Endothelial cell of umbilical vein (primary cell): Measurements from ENCODE around the gene TNKS1BP1. TPM values are rescaled to one million over a fixed set of nuclear protein-coding genes. Genes with fewer than 3 reads are reported as not detected.

ENCODE experiments used
- BruUV-seq: library from RNA; stranded (reverse); fragments of 400-500 nt; replicated peaks from 2 replicates; lab custom pipeline; 2021; lab: Mats Ljungman, UMichigan
- CTCF ChIA-PET: fragments of 300-600, 350-600 bp; sonication (Branson Sonifier 250); formaldehyde crosslinking; loops from one replicate; lab custom pipeline; 2021; ENCODE audit warnings: antibody characterized with exemption, inconsistent platforms; lab: Charles Lee
- POLR2A ChIA-PET: fragments of 300-600, 350-600 bp; sonication (Branson Sonifier 250); formaldehyde crosslinking; loops from one replicate; lab custom pipeline; 2021; ENCODE audit warnings: antibody characterized with exemption, inconsistent platforms; lab: Charles Lee
- DNase-seq: peaks from one replicate; pipeline ENCODE4 v3.0.0-alpha.2; 2011; ENCODE audit warnings: low read depth, low spot score
- FAIRE-seq: peaks from 2 replicates; lab custom pipeline; 2011; peaks lifted over from hg19 to GRCh38; lab: Jason Lieb, UNC
- H2AFZ ChIP-seq: 2 replicates; pipeline ENCODE4 v1.6.0; 2012; ENCODE audit warnings: low read depth, low read length, control low read depth, inconsistent platforms
- H3K27ac ChIP-seq: 2 replicates; pipeline ENCODE4 v1.5.1; 2011; ENCODE audit warnings: low read depth, mild to moderate bottlenecking, control low read depth, low read length, moderate library complexity; ENCODE audit not compliant: insufficient read depth
- H3K27me3 ChIP-seq, 2 experiments: 2 replicates each; pipeline versions ENCODE4 v1.6.0 to v1.6.1; 2011; ENCODE audit warnings: low read length in 2 of 2, mixed read lengths in 1 of 2; ENCODE audit not compliant: control insufficient read depth in 2 of 2, insufficient read depth in 2 of 2
- H3K36me3 ChIP-seq, 2 experiments: 2 replicates in 1 of 2; 3 replicates in 1 of 2; pipeline ENCODE4 v1.5.1; 2011; ENCODE audit warnings: low read length in 2 of 2, mild to moderate bottlenecking in 1 of 2, moderate library complexity in 1 of 2; ENCODE audit not compliant: control insufficient read depth in 2 of 2, insufficient read depth in 2 of 2; ENCODE audit errors: extremely low read depth in 1 of 2
- H3K4me1 ChIP-seq: 3 replicates; pipeline ENCODE4 v1.5.1; 2011; ENCODE audit warnings: mild to moderate bottlenecking, low read length; ENCODE audit not compliant: control insufficient read depth, insufficient read depth; ENCODE audit errors: extremely low read depth
- H3K4me2 ChIP-seq: 2 replicates; pipeline ENCODE4 v1.6.1; 2011; ENCODE audit warnings: low read length, control low read depth, mixed read lengths; ENCODE audit not compliant: insufficient read depth
- H3K4me3 ChIP-seq, 3 experiments: fragments of 200-600 bp in 1 of 3; sonication (generic), shearing (Covaris generic) in 1 of 3; replicated peaks in 1 of 3; 2 replicates each; pipeline ENCODE4 v1.5.1; 2011 to 2016; ENCODE audit warnings: control low read depth in 3 of 3, low read length in 3 of 3, mild to moderate bottlenecking in 2 of 3, inconsistent platforms in 1 of 3, low read depth in 1 of 3, moderate library complexity in 1 of 3; ENCODE audit not compliant: insufficient read depth in 1 of 3
- H3K79me2 ChIP-seq: 2 replicates; pipeline ENCODE4 v1.6.0; 2012; ENCODE audit warnings: low read length, inconsistent platforms; ENCODE audit not compliant: control insufficient read depth, insufficient read depth
- H3K9ac ChIP-seq: replicated peaks from 2 replicates; pipeline ENCODE3; 2011; ENCODE audit warnings: low read length, control low read depth; ENCODE audit not compliant: insufficient read depth; ENCODE audit errors: extremely low read depth
- H3K9me1 ChIP-seq: replicated peaks from 3 replicates; pipeline ENCODE4 v1.6.0; 2011; ENCODE audit warnings: mild to moderate bottlenecking, low read length; ENCODE audit not compliant: control insufficient read depth, insufficient read depth; ENCODE audit errors: extremely low read depth
- H3K9me3 ChIP-seq: replicated peaks from 2 replicates; pipeline ENCODE4 v1.5.1; 2012; ENCODE audit warnings: low read length, inconsistent platforms; ENCODE audit not compliant: control insufficient read depth, insufficient read depth
- H4K20me1 ChIP-seq: replicated peaks from 2 replicates; pipeline ENCODE3; 2011; ENCODE audit warnings: mild to moderate bottlenecking, low read length; ENCODE audit not compliant: control insufficient read depth, insufficient read depth; ENCODE audit errors: extremely low read depth
- EZH2 ChIP-seq: IDR thresholded peaks from 2 replicates; pipeline ENCODE4 v1.6.1; 2012; ENCODE audit warnings: borderline replicate concordance, low read depth, mild to moderate bottlenecking, moderate library complexity, low read length, inconsistent platforms; ENCODE audit not compliant: severe bottlenecking
- FOS ChIP-seq: IDR thresholded peaks from 2 replicates; pipeline ENCODE4 v1.6.1; 2011; ENCODE audit warnings: mild to moderate bottlenecking, low read length, moderate library complexity, borderline replicate concordance; ENCODE audit not compliant: insufficient read depth
- GATA2 ChIP-seq: IDR thresholded peaks from 2 replicates; pipeline ENCODE4 v1.7.0; 2011; ENCODE audit warnings: low read depth, mild to moderate bottlenecking, moderate library complexity, mixed read lengths, low read length; ENCODE audit not compliant: insufficient read length, insufficient read depth
- JUN ChIP-seq: IDR thresholded peaks from 2 replicates; pipeline ENCODE4 v1.6.1; 2011; ENCODE audit warnings: borderline replicate concordance, low read depth; ENCODE audit not compliant: insufficient read length, insufficient read depth
- MYC ChIP-seq: IDR thresholded peaks from one replicate; pipeline ENCODE4 v1.6.1; 2011; ENCODE audit warnings: mild to moderate bottlenecking, low read depth, low read length
- POLR2A ChIP-seq: IDR thresholded peaks from 2 replicates; pipeline ENCODE4 v1.6.1; 2012; ENCODE audit warnings: low read depth, mild to moderate bottlenecking, control low read depth, low read length
- POLR2AphosphoS5 ChIP-seq: IDR thresholded peaks from 2 replicates; pipeline ENCODE4 v1.6.1; 2012; ENCODE audit warnings: low read depth, mild to moderate bottlenecking, control low read depth, low read length, moderate library complexity; ENCODE audit not compliant: insufficient read depth
- dilution Hi-C: fragments of 300-500 bp; cut with MboI; formaldehyde crosslinking; loops from one replicate; pipeline ENCODE4 v1.15.0; 2019; ENCODE audit warnings: low sequenced_read_pairs; ENCODE audit not compliant: extremely low pct_ligation_motif_present
- intact Hi-C: fragments of 100-400 bp; cut with micrococcal nuclease; formaldehyde crosslinking; loops from one replicate; pipeline ENCODE4 v1.10.0; 2022
- polyA plus RNA-seq, 4 experiments: library from polyadenylated mRNA; depleted of rRNA in 3 of 4; stranded (reverse) in 3 of 4; unstranded in 1 of 4; fragments of >200 nt; gene quantifications; 2 replicates each; pipeline versions ENCODE4 v1.2.1 to v1.2.3, GENCODE V29; 2011 to 2012; ENCODE audit warnings: missing spikeins in 1 of 4
- total RNA-seq: library from RNA; stranded (reverse); gene quantifications from 2 replicates; pipeline ENCODE4 v1.2.3, GENCODE V29; 2021
- TF ChIP-seq, protein P1 (sequence below), 2 donors: IDR thresholded peaks; 1 replicate in 1 of 2; 2 replicates in 1 of 2; pipeline ENCODE4 v1.5.1; 2011; ENCODE audit warnings: low read length in 2 of 2, mild to moderate bottlenecking in 2 of 2, moderate library complexity in 2 of 2, control low read depth in 1 of 2, inconsistent platforms in 1 of 2, low read depth in 1 of 2; ENCODE audit not compliant: insufficient read depth in 1 of 2; ENCODE audit errors: extremely low read depth in 1 of 2
- TF ChIP-seq, protein P2 (sequence below): IDR thresholded peaks from 2 replicates; pipeline ENCODE4 v1.6.1; 2011; ENCODE audit not compliant: insufficient read depth, insufficient read length

TNKS1BP1 gene
- total and polyA plus RNA-seq, 2 donors (not counting 3 experiments of a cell fraction or from before 2014, with no cell fraction given) = 54.6 to 111 TPM

DNA sequence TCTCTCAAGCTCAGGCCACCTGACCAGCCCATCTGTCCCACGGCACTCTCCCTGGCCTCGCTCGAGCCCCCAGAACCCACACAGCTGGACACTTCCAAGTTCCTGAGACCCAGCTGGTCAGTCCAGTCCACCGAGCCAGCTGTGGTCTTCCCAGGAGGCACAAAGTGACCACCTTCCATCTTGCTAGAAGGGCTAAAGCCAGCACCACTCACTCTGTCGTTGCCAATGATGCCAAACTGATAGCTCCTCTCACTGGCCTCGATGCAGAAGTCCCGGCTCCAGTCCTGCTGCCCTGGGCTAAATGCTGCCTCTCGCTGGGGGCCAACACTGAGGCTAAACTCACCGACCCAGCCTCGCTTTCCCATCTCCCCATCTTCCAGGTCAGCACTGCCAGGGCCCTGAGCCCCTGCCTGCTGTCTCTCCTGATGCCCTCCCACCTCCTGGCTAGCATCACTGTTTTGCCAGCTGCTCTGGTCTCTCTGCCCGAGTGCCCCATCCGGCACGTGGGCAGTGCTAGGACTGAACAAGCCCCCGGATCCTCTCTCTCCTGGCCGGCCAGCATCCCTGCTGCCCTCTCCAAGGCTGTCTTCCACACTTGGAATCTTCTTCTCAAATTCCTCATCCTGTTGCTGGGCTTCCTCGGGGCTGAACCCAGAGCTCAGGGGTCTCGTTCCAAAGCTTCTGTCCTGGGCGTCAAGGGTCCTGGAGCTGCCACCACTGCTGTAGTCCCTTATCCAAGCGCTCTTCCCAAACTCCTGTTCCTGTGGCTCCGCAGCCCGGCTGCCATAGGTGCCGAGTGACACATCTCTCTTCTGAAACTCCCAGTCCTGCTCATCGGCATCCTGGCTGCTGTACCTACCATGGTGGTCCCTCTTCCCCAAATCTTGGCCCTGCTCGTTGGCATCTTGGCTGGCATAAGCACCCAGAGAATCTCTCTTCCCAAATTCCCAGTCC lies 15.4 kb downstream of the TNKS1BP1 start:
- Histone ChIP-seq H3K36me3 (peaks cover 11 to 25% of the 10 kb centered on the region in 2 experiments), H3K9ac (no peak overlapping the region), H3K79me2 (peaks cover 49% of the 10 kb centered on the region), H3K9me1 (no peaks in the 10 kb centered on the region), H4K20me1 (no peaks in the 10 kb centered on the region), H2AFZ (no peak overlapping the region), H3K27me3 (no peaks in the 10 kb centered on the region), H3K27ac (no peak overlapping the region), H3K4me1 (peaks cover 18% of the 10 kb centered on the region), H3K9me3 (no peaks in the 10 kb centered on the region), H3K4me3 (no peak overlapping the region), H3K4me2 (no peak overlapping the region)
- ChIA-PET CTCF (interaction anchor here (2.9 kb wide), 1 partner anchor 60 kb away, joined by 11 read pairs; no protein-coding TSS in a partner anchor), POLR2A (interaction anchor here (0.9 to 1.3 kb wide), 2 partner anchors 16 to 20 kb away, joined by 3 read pairs; no protein-coding TSS in a partner anchor)
- intact Hi-C loops (loop anchor here (2.0 to 10.0 kb wide), 2 partner anchors 61 to 1265 kb away; partner anchors contain the start of genes LPXN and ZFP91), dilution Hi-C loops (no loop called here)
- TSS peak; percentile 11 for BruUV-seq
- TF ChIP-seq, protein P1, sequence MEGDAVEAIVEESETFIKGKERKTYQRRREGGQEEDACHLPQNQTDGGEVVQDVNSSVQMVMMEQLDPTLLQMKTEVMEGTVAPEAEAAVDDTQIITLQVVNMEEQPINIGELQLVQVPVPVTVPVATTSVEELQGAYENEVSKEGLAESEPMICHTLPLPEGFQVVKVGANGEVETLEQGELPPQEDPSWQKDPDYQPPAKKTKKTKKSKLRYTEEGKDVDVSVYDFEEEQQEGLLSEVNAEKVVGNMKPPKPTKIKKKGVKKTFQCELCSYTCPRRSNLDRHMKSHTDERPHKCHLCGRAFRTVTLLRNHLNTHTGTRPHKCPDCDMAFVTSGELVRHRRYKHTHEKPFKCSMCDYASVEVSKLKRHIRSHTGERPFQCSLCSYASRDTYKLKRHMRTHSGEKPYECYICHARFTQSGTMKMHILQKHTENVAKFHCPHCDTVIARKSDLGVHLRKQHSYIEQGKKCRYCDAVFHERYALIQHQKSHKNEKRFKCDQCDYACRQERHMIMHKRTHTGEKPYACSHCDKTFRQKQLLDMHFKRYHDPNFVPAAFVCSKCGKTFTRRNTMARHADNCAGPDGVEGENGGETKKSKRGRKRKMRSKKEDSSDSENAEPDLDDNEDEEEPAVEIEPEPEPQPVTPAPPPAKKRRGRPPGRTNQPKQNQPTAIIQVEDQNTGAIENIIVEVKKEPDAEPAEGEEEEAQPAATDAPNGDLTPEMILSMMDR (IDR thresholded peaks at IDR 0.05; ENCODE audit: extremely low read depth in 1 of 2, insufficient read depth in 1 of 2, low read depth in 1 of 2, low read length in 2 of 2) = no peak
- no peak for TF ChIP-seq GATA2
- no peak for TF ChIP-seq EZH2
- no peak for TF ChIP-seq POLR2AphosphoS5
- no peak for TF ChIP-seq JUN
- TF ChIP-seq, protein P2, sequence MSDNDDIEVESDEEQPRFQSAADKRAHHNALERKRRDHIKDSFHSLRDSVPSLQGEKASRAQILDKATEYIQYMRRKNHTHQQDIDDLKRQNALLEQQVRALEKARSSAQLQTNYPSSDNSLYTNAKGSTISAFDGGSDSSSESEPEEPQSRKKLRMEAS = no peak
- TF ChIP-seq POLR2A = no peak
- no peak for TF ChIP-seq MYC
- no peak for TF ChIP-seq FOS
- DNase-seq = no peak
- no peak for FAIRE-seq
